Activated T-cell treated with anti-CD3 and anti-CD28 coated beads, Interleukin-2, amount 50 U/mL, for 48 hours (primary cell): ENCODE results near the gene ZNF717.
"Not testable (repeated sequence)": the region's sequence is repeated elsewhere in the genome, so short reads cannot be mapped to it uniquely, and the experiment has no call there.

Source experiments
- DNase-seq, 2 experiments: peaks; one replicate each; pipeline ENCODE4 v3.0.0-alpha.2; 2020

The ZNF717 gene

DNA sequence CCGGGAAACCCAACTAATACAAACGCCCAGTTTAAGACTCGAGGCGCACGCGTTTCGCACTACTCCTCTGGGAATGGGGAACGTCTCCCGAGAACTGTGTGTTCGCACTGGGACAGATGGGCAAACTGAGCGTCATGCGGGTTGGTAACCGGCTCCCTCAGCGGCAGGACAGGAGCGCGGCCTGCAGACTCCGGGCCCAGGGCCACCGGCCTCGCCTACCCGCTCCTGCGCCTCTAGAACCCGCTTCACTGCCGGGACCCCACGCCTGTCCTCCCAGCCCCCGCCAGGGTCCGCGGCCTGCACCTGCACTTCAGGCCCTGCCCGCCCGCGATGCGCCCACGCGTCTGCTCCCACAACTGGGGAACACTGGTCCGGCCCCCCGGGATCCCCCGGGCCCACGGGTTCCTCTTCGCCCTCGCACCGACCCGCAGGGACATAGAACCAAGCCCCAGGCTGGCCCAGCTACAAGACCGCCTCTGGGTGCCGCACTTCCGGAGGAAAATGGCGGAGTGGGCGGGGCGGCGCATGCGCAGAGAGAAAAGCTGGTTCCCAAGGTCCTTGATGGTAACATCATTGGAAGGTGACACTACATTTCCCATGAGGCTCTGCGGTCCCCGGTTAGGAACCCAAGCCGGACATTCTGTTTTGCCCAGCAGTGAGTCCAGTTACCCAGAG is at the start of gene ZNF717:
Gene ZNF717 (minus strand): TSS at position 469 of the 675 bp plus-strand sequence. CDS start 2,187 bp downstream, outside the sequence.
- peak; percentile 96 to 97 for DNase-seq

- not testable (repeated sequence) for DNase-seq
Measured at GRCh38 chr3:75831076-75831475, 45.7 kb upstream of the ZNF717 start.

DNA sequence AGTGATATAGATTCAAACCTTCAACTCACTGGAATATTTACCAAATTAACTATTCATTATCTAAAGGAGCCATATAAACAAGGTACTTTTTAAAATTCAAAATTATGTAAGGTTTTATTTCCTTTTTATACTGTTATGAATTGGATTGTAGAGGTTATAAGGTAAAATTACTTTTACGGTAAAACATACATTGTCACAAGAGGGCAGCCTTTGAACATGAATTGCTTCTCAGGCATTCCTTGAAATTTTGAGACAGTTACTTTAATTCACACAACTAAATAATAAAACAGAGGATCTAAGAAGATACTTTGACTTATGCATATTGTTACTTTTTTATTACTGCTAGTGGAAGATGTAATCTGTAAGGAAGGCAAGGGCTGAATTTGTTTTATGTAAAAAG is 32.7 kb upstream of the ZNF717 start:
- not testable (repeated sequence) for DNase-seq

DNA sequence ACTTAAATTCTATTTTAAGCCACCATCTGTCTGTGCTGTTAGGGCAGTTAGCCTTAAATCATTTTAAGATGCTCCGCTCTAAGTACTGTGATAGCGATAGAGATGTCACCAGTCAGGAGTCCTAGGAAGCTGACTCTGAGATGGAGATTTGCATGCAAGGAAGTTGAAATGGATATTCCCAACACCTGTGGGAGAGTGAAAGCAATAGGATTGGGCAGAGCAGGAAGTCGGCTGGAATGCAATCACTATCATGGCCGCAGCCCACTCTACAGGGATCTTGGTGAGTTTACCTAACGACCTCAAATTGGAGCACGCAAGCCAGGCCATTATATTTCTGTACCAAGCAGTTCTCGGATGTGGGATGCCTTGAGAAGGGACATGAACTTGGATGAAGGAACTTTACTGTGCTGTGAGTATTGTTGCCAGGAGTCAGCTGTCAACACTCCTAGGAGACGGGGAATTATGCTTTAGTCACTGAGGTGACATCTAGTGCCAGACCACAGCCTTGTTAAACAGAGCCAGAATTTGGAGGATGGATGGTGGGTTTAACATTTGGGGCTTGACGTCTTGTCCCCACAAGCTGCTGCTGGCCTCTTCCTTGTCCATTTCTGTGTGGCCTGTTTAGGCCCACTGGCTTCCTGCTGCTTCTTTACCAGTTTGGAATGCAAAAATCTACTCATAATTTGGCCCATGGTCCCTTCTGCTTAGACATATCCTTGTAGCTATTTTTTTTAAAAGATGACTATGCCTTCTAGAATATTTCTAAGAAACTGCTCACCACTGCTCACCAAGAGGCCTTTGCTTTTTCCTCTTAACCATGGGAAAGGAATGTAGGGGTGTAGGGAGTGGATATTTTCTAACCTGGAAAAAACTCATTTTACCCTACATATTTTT is 31.2 kb upstream of the ZNF717 start:
- DNase-seq: not testable (repeated sequence)

GRCh38 chr3:75814797-75815196 is 29.4 kb upstream of the ZNF717 start:
- no peak for DNase-seq

DNA sequence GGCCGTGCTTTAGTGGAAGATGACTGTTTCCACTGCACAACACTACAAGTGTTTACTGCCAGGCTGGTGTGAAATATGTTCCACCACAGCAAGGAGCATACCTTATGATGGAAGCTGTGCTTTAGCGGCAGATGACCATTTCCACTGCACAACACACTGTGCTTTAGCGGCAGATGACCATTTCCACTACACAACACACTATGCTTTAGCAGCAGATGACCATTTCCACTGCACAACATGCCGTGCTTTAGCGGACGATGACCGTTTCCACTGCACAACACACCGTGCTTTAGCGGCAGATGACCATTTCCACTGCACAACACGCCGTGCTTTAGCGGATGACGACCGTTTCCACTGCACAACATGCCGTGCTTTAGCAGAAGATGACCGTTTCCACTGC is 2.8 kb downstream of the ZNF717 start:
- DNase-seq: no peak

DNA sequence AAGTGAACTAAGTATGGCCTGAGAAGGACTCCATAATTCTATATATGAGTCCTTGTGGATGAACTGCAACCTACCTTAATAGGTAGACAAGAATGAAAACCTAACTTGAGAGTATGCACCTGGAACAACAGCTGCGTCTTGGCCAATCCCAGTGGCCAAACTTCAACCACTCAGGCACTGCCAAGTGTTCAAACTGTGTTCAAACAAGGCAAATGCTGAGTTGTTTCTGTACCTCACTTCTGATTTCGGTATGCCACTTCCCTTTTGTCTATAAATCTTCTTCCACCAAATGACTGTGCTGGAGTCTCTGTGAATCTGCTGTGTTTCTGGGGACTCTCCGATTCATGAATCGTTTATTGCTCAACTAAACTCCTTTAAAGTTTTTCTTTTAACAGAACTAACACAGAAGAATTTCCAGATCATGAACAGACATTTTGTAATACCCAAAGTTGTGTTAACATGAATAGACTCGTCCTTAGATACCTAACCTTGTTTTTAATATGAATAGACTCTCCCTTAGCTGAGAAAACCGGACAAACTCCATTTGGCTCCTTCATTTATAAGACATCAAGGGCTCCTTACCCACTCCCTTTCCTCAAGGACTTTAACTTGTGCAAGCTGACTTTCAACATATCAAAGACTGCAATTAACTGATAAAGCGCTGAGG is 4.1 kb downstream of the ZNF717 start:
- DNase-seq: peak in 1 of 2 experiments; percentile 30

DNA sequence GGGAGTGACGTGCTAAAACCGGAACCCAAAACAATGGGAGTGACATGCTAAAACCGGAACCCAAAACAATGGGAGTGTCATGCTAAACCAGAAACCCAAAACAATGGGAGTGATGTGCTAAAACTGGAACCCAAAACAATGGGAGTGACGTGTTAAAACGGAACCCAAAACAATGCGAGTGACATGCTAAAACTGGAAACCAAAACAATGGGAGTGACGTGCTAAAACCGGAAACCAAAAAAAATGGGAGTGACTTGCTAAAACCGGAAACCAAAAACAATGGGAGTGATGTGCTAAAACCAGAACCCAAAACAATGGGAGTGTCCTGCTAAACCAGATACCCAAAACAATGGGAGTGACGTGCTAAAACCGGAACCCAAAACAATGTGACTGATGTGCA is 7.6 kb downstream of the ZNF717 start:
- not testable (repeated sequence) for DNase-seq

GRCh38 chr3:75771631-75772030 is 13.7 kb downstream of the ZNF717 start:
- DNase-seq: not testable (repeated sequence)

GRCh38 chr3:75768303-75769017 is 16.9 kb downstream of the ZNF717 start:
- peak in 1 of 2 experiments; percentile 27 for DNase-seq

DNA sequence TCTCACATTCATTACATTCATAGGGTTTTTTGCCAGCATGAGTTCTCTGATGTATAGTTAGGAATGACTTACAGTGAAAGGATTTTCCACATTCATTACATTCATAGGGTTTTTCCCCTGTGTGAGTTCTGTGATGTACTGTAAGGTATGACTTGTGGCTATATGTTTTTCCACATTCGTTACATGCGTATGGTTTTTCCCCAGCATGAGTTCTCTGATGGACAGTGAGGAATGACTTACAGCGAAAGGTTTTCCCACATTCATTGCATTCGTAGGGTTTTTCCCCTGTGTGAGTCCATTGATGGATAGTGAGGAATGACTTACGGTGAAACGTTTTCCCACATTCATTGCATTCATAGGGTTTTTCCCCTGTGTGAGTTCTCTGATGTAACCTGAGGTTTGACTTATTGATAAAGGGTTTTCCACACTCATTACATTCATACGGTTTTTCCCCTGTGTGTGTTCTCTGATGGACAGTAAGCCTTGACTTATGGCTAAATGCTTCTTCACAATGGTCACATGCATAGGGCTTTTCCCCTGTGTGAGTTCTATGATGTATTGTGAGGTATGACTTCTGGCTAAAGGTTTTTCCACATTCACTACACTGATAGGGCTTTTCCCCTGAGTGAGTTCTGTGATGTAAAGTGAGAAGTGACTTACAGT is 47.4 kb downstream of the ZNF717 start:
- DNase-seq: no peak

DNA sequence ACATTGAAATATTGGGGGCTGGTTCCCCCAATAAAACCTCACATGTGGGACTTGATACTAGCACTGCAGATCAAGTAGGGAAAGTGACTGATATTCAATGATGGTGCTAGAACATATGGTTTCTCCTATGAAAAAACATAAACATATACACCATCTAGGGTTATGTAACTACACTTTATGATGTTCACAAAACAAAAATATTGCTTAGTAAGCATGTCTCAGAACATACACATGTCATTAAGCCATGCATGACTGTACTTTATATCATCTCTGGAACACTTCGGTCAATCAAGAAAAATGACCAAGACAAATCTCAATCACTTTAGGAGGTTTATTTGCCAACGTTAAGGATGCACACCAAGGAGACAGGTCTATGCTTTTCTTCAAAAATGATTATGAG is 57.4 kb downstream of the ZNF717 start:
- DNase-seq: no peak

DNA sequence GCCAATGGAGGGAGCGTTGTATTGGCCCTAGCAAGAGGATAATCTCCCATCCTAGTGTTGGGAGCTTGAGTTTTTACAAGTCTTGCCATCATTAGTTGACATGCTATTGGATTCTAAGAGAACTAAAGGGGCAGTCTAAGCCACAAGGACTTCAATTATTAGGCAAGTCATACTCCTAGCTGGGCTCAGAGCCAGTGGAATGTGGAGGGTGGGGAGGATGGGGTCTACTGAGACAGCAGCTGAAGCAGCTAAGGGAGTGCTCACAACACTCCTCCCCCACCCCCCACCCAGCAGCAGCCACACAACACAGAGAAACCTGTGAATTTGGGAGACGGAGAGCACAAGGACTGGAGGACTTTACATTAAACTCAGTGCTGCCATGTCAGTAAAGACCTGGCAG is 93.3 kb downstream of the ZNF717 start:
- DNase-seq: no peak

DNA sequence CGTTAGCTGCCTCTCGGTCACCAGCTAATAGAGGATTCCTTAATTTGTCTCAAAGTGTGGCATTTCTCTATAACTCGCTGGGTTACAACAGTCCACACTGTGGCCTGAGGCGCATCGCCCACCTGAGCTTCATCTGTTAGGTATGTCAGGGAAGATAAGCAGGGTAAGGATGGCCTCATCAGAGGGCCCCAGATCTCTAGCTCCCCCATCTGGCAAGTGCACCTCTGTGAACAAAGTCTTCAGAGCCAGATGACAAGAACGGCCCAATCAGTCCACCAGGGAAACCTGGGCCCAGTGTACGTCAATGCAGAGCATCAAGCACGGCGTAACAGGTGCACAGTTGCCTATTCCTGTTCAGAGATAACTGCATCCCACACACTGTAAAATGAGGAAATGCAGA is 98.0 kb downstream of the ZNF717 start:
- DNase-seq: no peak
